ENCODE data around the gene SPATA6. TPM values are rescaled to one million over a fixed set of nuclear protein-coding genes. Genes with fewer than 3 reads are reported as not detected.

Gene SPATA6
- polyA plus RNA-seq, 3 donors: 7.4 to 8.0 (median 7.8) TPM

GRCh38 chr1:48333316-48333715 lies 138.7 kb downstream of the SPATA6 start:
- no CpG with 5 or more reads among the region's 2 CpGs for WGBS (ENCODE audit: insufficient coverage)
- no peak overlapping the region for H3K4me3 ChIP-seq (replicated peaks in 1 of 3; ENCODE audit: low read depth in 2 of 3, low read length in 3 of 3)
- intact Hi-C loops (cut with micrococcal nuclease): no loop called here
- H3K4me1 ChIP-seq (ENCODE audit: control insufficient read depth in 1 of 2, insufficient read depth in 2 of 2, low read length in 2 of 2): no peaks in the 10 kb centered on the region
- no peak overlapping the region for H3K4me2 ChIP-seq (replicated peaks; ENCODE audit: extremely low read depth, low read length, poor library complexity, severe bottlenecking)
- Mint-ChIP-seq H3K9me3 (peaks cover 13 to 43% (median 25%) of the 10 kb centered on the region in 7 donors), H3K4me1 (peaks cover 3% of the 10 kb centered on the region), H3K27me3 (ENCODE audit: low read depth in 3 of 3) (peaks cover 0 to 2% (median 0%) of the 10 kb centered on the region in 3 donors), H3K27ac (no peak overlapping the region), H3K36me3 (no peaks in the 10 kb centered on the region), H3K4me3 (no peak overlapping the region)
- peaks cover 15 to 27% of the 10 kb centered on the region in 2 donors for H3K9me3 ChIP-seq (replicated peaks in 1 of 2; ENCODE audit: control insufficient read depth in 1 of 2, insufficient read depth in 1 of 2, low read length in 2 of 2)
- no peaks in the 10 kb centered on the region for H3K27me3 ChIP-seq (ENCODE audit: control insufficient read depth in 2 of 2, insufficient read depth in 2 of 2, low read length in 2 of 2)
- no peak for DNase-seq
- TF ChIP-seq CTCF (IDR thresholded peaks at IDR 0.05): no peak
- H3K36me3 ChIP-seq (replicated peaks in 1 of 2; ENCODE audit: control insufficient read depth in 1 of 2, insufficient read depth in 2 of 2, low read length in 2 of 2): no peaks in the 10 kb centered on the region
- no peak overlapping the region for H3K27ac ChIP-seq (ENCODE audit: low read depth in 1 of 2, low read length in 2 of 2)
- no peaks in the 10 kb centered on the region for H3K79me2 ChIP-seq (ENCODE audit: insufficient read depth, low read length)
- H3K9ac ChIP-seq (ENCODE audit: insufficient read depth, low read length, poor library complexity, severe bottlenecking): no peak overlapping the region
- no peaks in the 10 kb centered on the region for H4K20me1 ChIP-seq (ENCODE audit: insufficient read depth, low read length)
- no peak overlapping the region for H2AFZ ChIP-seq (ENCODE audit: insufficient read depth, low read depth, low read length, poor library complexity, severe bottlenecking)

GRCh38 chr1:48332115-48332514 lies 139.9 kb downstream of the SPATA6 start:
- Histone ChIP-seq H4K20me1 (ENCODE audit: insufficient read depth, low read length) (no peaks in the 10 kb centered on the region), H3K4me1 (ENCODE audit: control insufficient read depth in 1 of 2, insufficient read depth in 2 of 2, low read length in 2 of 2) (no peaks in the 10 kb centered on the region), H3K4me2 (replicated peaks; ENCODE audit: extremely low read depth, low read length, poor library complexity, severe bottlenecking) (no peak overlapping the region), H3K36me3 (replicated peaks in 1 of 2; ENCODE audit: control insufficient read depth in 1 of 2, insufficient read depth in 2 of 2, low read length in 2 of 2) (no peaks in the 10 kb centered on the region), H2AFZ (ENCODE audit: insufficient read depth, low read depth, low read length, poor library complexity, severe bottlenecking) (no peak overlapping the region), H3K27ac (ENCODE audit: low read depth in 1 of 2, low read length in 2 of 2) (no peak overlapping the region), H3K4me3 (replicated peaks in 1 of 3; ENCODE audit: low read depth in 2 of 3, low read length in 3 of 3) (no peak overlapping the region), H3K9me3 (replicated peaks in 1 of 2; ENCODE audit: control insufficient read depth in 1 of 2, insufficient read depth in 1 of 2, low read length in 2 of 2) (peaks cover 15 to 27% of the 10 kb centered on the region in 2 donors), H3K79me2 (ENCODE audit: insufficient read depth, low read length) (no peaks in the 10 kb centered on the region), H3K9ac (ENCODE audit: insufficient read depth, low read length, poor library complexity, severe bottlenecking) (no peak overlapping the region), H3K27me3 (ENCODE audit: control insufficient read depth in 2 of 2, insufficient read depth in 2 of 2, low read length in 2 of 2) (no peaks in the 10 kb centered on the region)
- DNase-seq: no peak
- peaks cover 3% of the 10 kb centered on the region for H3K4me1 Mint-ChIP-seq
- H3K9me3 Mint-ChIP-seq: peaks cover 13 to 43% (median 25%) of the 10 kb centered on the region in 7 donors
- H3K27ac Mint-ChIP-seq: no peak overlapping the region
- H3K4me3 Mint-ChIP-seq: no peak overlapping the region
- no peak for TF ChIP-seq CTCF (IDR thresholded peaks at IDR 0.05)
- WGBS (ENCODE audit: insufficient coverage): no CpG with 5 or more reads among the region's 2 CpGs
- intact Hi-C loops (cut with micrococcal nuclease): no loop called here
- H3K36me3 Mint-ChIP-seq: no peaks in the 10 kb centered on the region
- H3K27me3 Mint-ChIP-seq (ENCODE audit: low read depth in 3 of 3): peaks cover 0 to 2% (median 0%) of the 10 kb centered on the region in 3 donors

Measured in CD14-positive monocyte (primary cell).